ENCODE data around the gene MAP3K2. TPM values are rescaled to one million over a fixed set of nuclear protein-coding genes. Genes with fewer than 3 reads are reported as not detected.

The MAP3K2 gene
- total and polyA plus RNA-seq, 2 of the 8 experiments (the other 6 are each of a cell fraction or from before 2014, with no cell fraction given), result 2.0 to 23.2 TPM

- POLR2A ChIA-PET (ENCODE audit: partially characterized antibody), result no interaction called here
- Histone ChIP-seq H3K27ac (ENCODE audit: low read depth, low read length) (no peak overlapping the region), H2AK5ac (ENCODE audit: low read depth, low read length) (no peak overlapping the region), H3K56ac (replicated peaks; ENCODE audit: insufficient read length, low read depth, low read length) (no peak overlapping the region), H2BK20ac (ENCODE audit: low read length) (no peak overlapping the region), H3K23me2 (ENCODE audit: low read depth, low read length) (no peaks in the 10 kb centered on the region; the same call in 1 of the 2 replicates), H3K36me3 (ENCODE audit: control insufficient read depth in 2 of 4, insufficient read depth in 4 of 4, low read length in 3 of 4) (peaks cover 0 to 15% (median 4%) of the 10 kb centered on the region in 4 experiments; a peak in 4 of 8 replicates), H3K18ac (ENCODE audit: extremely low read depth, low read length) (no peak overlapping the region), H3K9me3 (ENCODE audit: insufficient read depth in 2 of 2, low read depth in 1 of 2, low read length in 1 of 2) (no peaks in the 10 kb centered on the region), H4K20me1 (replicated peaks in 1 of 2; ENCODE audit: control insufficient read depth in 1 of 2, insufficient read depth in 2 of 2, low read length in 2 of 2) (no peaks in the 10 kb centered on the region), H3K4me3 (ENCODE audit: extremely low read depth in 1 of 4, insufficient read depth in 2 of 4, low read depth in 3 of 4, low read length in 4 of 4) (no peak overlapping the region), H4K91ac (replicated peaks; ENCODE audit: insufficient read length, low read length) (no peak overlapping the region), H3K23ac (ENCODE audit: insufficient read length) (no peak overlapping the region), H3K4ac (replicated peaks; ENCODE audit: insufficient read length, low read depth, low read length) (no peak overlapping the region), H4K5ac (ENCODE audit: insufficient read length, low read depth, low read length) (no peak overlapping the region), H4K8ac (ENCODE audit: extremely low read depth, insufficient read depth, low read length) (no peak overlapping the region), H3K9ac (replicated peaks in 1 of 4; ENCODE audit: extremely low read depth in 1 of 4, low read depth in 3 of 4, low read length in 3 of 4) (no peak overlapping the region), H3K4me2 (ENCODE audit: insufficient read depth in 1 of 2, low read depth in 2 of 2, low read length in 2 of 2) (no peak overlapping the region), H2BK120ac (replicated peaks; ENCODE audit: low read depth, low read length) (no peak overlapping the region), H3K79me1 (ENCODE audit: low read depth, low read length) (no peaks in the 10 kb centered on the region), H2BK12ac (ENCODE audit: low read depth, low read length) (no peak overlapping the region), H2BK15ac (ENCODE audit: low read length) (no peak overlapping the region), H3K14ac (ENCODE audit: insufficient read length) (no peak overlapping the region), H2BK5ac (ENCODE audit: low read depth, low read length) (no peak overlapping the region), H3K4me1 (replicated peaks in 1 of 4; ENCODE audit: control insufficient read depth in 3 of 4, insufficient read depth in 4 of 4, low read length in 3 of 4) (no peaks in the 10 kb centered on the region), H3K27me3 (replicated peaks in 1 of 4; ENCODE audit: control insufficient read depth in 3 of 4, extremely low read depth in 1 of 4, insufficient read depth in 3 of 4, low read length in 3 of 4) (no peaks in the 10 kb centered on the region), H2AFZ (ENCODE audit: low read length) (no peak overlapping the region), H3K79me2 (ENCODE audit: control insufficient read depth in 1 of 2, insufficient read depth in 2 of 2, low read length in 2 of 2) (no peaks in the 10 kb centered on the region)
- CTCF ChIA-PET (ENCODE audit: partially characterized antibody), result interaction anchor here (2.2 to 2.9 kb wide), 2 partner anchors 94 to 158 kb away, joined by 7 to 10 read pairs; no protein-coding TSS in a partner anchor
- DNase-seq (ENCODE audit: low read depth in 1 of 2, low spot score in 2 of 2) (no peak), FAIRE-seq (no peak)
- no peak for TF ChIP-seq HDAC2 (IDR thresholded peaks at IDR 0.05; ENCODE audit: borderline replicate concordance in 1 of 2, low read depth in 2 of 2, low read length in 2 of 2)
- no peak for TF ChIP-seq GABPA (IDR thresholded peaks at IDR 0.05; ENCODE audit: borderline replicate concordance, insufficient read depth, low read length)
- no peak for TF ChIP-seq CBX5 (IDR thresholded peaks at IDR 0.05; ENCODE audit: low read depth, low read length)
- no peak for TF ChIP-seq SIRT6 (IDR thresholded peaks at IDR 0.05; ENCODE audit: low read length)
- no peak for TF ChIP-seq YY1 (IDR thresholded peaks at IDR 0.05; ENCODE audit: low read depth, low read length)
- TF ChIP-seq GTF2F1 (IDR thresholded peaks at IDR 0.05; ENCODE audit: borderline replicate concordance, low read depth, low read length), result no peak
- no peak for TF ChIP-seq KDM1A (IDR thresholded peaks at IDR 0.05; ENCODE audit: borderline replicate concordance, low read length)
- no peak for TF ChIP-seq JUN (IDR thresholded peaks at IDR 0.05; ENCODE audit: low read depth, low read length)
- TF ChIP-seq EGR1 (IDR thresholded peaks at IDR 0.05; ENCODE audit: borderline replicate concordance, low read depth, low read length), result no peak
- no peak for TF ChIP-seq ASH2L (IDR thresholded peaks at IDR 0.05; ENCODE audit: low read length)
- no peak for TF ChIP-seq CHD2 (IDR thresholded peaks at IDR 0.05; ENCODE audit: low read length)
- no peak for TF ChIP-seq USF2 (IDR thresholded peaks at IDR 0.05; ENCODE audit: low read length)
- no peak for TF ChIP-seq PHF8 (conservative IDR thresholded peaks at IDR 0.05; ENCODE audit: low read depth, low read length)
- TF ChIP-seq FOSL1 (IDR thresholded peaks at IDR 0.05; ENCODE audit: insufficient read depth, low read depth, low read length), result no peak
- TF ChIP-seq SP2 (IDR thresholded peaks at IDR 0.05; ENCODE audit: low read length), result no peak
Measured at GRCh38 chr2:127321303-127321702, 66.5 kb downstream of the MAP3K2 start.
